Fibroblast of mammary gland (primary cell): ENCODE results near the gene PNMA3.
"Not testable (repeated sequence)": the region's sequence is repeated elsewhere in the genome, so short reads cannot be mapped to it uniquely, and the experiment has no call there.

Experiments
- DNase-seq: peaks from one replicate; pipeline ENCODE4 v3.0.0-alpha.2; 2010; ENCODE audit warnings: low read depth
- H3K4me3 ChIP-seq: 2 replicates; pipeline ENCODE4 v1.5.1; 2011; ENCODE audit warnings: low read depth, mild to moderate bottlenecking, low read length, moderate library complexity; ENCODE audit not compliant: control insufficient read depth
- TF ChIP-seq, protein P1 (sequence below): conservative IDR thresholded peaks from 2 replicates; pipeline ENCODE4 v1.5.1; 2011; ENCODE audit warnings: low read depth, low read length, inconsistent platforms; ENCODE audit not compliant: control insufficient read depth, insufficient read depth

Gene PNMA3

DNA sequence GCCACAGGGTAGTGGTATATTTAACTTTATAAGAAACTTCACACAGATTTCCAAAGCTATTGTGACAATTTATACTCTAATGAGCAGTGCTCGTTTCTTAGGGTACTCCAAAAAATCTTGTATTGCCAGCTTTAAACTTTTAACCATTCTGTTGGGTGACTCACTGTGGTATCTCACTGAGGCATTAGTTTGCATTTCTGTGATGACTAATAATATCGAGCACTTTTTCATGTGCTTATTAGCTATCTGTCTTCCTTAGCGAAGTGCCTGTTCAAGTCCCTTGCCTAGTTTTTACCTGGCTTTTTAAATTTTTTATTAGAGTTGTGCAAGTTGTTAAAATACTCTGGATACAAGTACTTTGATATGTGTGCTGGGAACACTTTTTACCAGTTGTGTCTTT lies 5.5 kb downstream of the PNMA3 start:
- DNase-seq = peak; percentile 63
- no peak overlapping the region for H3K4me3 ChIP-seq
- TF ChIP-seq, protein P1, sequence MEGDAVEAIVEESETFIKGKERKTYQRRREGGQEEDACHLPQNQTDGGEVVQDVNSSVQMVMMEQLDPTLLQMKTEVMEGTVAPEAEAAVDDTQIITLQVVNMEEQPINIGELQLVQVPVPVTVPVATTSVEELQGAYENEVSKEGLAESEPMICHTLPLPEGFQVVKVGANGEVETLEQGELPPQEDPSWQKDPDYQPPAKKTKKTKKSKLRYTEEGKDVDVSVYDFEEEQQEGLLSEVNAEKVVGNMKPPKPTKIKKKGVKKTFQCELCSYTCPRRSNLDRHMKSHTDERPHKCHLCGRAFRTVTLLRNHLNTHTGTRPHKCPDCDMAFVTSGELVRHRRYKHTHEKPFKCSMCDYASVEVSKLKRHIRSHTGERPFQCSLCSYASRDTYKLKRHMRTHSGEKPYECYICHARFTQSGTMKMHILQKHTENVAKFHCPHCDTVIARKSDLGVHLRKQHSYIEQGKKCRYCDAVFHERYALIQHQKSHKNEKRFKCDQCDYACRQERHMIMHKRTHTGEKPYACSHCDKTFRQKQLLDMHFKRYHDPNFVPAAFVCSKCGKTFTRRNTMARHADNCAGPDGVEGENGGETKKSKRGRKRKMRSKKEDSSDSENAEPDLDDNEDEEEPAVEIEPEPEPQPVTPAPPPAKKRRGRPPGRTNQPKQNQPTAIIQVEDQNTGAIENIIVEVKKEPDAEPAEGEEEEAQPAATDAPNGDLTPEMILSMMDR = no peak

DNA sequence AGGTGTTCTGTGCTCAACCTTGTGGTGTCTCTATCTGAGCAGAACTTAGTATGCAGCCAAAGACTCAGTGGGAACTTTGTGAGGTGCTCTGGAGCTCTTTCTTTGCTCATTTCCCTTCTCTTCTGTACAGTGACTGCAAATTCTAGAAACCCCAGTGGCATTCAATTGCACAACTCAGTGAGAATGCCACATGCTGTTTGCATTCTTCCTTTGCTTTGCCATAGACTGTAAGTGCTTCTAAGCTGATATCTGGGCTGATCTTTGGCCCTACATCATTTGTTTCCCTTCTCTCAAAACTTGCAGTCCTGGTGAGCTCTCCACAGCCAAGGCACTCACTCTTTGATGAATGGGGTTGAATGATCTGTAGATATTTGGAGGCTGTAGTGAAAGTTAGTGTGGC lies 7.0 kb downstream of the PNMA3 start:
- DNase-seq = peak; percentile 6
- no peak overlapping the region for H3K4me3 ChIP-seq
- TF ChIP-seq, protein P1 = no peak

DNA sequence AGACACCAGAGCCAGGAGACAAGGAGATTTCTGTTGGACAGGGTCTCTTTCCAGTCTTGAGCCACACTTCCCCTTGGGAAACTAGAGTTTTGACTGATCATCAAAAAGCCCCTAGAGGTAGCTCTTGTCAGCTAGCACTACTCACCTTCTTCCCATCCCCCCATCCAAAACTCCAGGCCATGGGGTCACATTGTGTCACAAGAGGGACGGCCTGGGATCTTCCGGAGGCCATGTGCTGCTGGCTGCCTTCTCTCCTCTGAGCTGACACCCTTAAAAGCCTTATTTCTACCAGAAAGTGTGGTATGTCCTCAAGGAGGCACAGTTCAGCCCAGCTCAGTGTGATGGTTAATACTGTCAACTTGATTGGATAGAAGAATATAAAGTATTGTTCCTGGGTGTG lies 7.8 kb downstream of the PNMA3 start:
- H3K4me3 ChIP-seq = no peak overlapping the region
- no peak for DNase-seq
- TF ChIP-seq, protein P1 = no peak

DNA sequence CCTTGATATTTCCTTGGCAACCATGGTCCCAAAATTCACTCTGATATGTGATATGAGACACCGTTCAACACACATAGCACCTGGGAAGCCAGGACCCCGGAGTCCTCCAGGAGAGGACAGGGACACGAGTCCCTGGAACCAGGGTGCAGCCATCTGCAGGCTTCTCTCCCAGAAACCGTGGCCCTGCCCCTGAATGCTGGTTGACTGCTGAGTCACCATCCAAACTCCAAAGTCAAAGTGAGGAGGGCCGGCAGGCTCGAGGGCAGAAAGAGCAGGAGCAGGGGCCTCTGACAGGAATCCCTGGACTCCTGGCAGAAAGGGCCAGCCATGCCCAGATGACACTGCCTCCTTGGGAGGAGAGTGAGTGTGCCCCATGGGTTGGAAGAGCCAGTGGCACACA lies 9.1 kb downstream of the PNMA3 start:
- TF ChIP-seq, protein P1 = no peak
- no peak for DNase-seq
- H3K4me3 ChIP-seq = no peak overlapping the region

GRCh38 chrX:153066402-153066801 lies 10.1 kb downstream of the PNMA3 start:
- not testable (repeated sequence) for H3K4me3 ChIP-seq, DNase-seq

DNA sequence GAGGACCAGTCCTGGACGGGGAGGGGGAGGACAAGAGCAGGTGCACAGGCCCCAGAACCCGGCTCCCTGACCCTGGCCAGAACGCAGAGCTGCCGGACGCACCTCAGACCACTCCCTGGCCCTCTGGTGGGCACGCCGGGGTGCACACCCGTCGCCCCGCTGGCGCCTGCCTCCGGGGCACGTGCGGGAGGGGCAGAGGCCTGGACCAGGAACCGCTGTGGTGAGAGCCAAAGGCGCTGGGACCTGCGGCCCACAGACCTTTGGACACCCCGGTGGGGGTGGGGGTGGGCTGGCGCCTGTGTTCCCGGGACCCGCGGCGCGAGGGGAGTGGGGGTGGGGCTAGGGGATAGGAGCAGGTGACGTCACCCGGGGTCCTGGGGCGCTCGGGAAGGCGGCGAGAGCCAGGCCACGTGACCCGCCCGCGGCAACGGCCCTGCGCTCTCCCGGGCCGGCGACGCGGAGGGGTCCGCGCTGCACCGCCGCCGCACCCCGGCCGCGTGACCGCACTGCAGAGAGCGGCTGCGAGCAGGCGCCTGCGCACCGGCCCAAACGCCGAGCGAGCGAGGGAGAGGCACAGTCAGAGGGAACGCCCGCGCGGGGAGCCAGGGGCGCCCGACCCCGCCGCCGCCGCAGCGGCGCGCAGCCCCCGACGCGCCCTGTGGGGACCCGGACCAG lies 15.8 kb downstream of the PNMA3 start, which contains the start of gene PNMA6A:
Gene PNMA6A, plus strand, starts transcription at position 546 of the 675 bp plus-strand sequence. CDS start 609 bp downstream, outside the sequence.
- H3K4me3 ChIP-seq, DNase-seq: not testable (repeated sequence)

GRCh38 chrX:153073331-153073730 lies 17.1 kb downstream of the PNMA3 start:
- H3K4me3 ChIP-seq, DNase-seq: not testable (repeated sequence)

DNA sequence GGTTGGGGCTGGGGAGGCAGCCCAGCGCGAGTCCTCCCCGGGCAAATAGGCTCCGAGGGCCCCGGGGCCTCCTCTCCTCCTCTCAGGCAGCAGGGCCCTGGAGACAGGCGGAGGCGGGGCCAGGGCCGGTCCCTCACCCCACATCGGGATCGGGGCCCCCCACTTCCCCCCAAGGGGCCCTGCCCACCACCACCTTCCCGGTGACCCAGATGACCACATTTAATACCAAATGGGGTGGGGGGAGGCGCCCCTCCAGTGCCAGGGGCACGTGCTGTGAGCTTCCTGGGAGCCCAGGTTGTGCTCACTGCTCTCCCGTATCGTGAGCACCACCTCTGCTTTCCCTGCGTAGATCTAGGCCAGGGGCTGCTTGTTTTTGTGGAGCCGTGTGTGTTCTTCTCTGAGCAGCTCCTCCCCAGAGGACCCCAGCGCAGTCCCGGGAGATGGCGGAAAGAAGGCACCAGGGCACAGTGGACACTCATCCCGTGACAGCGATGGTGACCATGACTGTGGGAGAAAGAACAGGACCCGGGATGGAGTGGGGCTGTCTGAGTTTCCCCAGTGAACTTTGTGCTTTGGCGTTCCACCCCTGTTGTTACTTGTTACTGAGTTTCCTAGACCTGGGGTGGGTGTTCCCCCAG lies 18.1 kb downstream of the PNMA3 start:
- TF ChIP-seq, protein P1 = no peak
- no peak overlapping the region for H3K4me3 ChIP-seq
- no peak for DNase-seq
